Fibroblast of skin of left quadriceps (primary cell): ENCODE measurements around the gene SUGCT.

Experiments used
- DNase-seq, 2 experiments: peaks; one replicate each; pipeline ENCODE4 v3.0.0-alpha.2; 2013; ENCODE audit warnings: low read depth in 2 of 2

SUGCT gene

DNA sequence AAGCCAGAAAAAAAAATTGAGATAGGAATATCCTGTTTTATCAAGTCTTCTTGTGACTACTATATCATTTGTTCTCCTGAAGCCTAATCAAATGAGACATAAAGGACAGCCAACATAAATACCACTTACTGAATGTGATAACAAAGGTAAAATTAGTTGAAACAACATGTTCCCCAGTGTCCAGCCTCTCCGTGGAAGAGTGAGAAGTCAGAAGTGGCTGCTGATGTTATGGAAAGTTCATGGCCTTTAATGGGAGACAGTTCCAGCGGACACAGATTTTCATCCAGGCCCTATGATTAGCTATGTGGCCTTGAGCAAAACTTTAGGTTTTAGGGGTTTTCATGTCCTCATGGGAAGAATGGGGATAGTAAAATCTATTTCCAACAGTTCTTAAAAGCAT lies 724.3 kb downstream of the SUGCT start:
- no peak for DNase-seq

DNA sequence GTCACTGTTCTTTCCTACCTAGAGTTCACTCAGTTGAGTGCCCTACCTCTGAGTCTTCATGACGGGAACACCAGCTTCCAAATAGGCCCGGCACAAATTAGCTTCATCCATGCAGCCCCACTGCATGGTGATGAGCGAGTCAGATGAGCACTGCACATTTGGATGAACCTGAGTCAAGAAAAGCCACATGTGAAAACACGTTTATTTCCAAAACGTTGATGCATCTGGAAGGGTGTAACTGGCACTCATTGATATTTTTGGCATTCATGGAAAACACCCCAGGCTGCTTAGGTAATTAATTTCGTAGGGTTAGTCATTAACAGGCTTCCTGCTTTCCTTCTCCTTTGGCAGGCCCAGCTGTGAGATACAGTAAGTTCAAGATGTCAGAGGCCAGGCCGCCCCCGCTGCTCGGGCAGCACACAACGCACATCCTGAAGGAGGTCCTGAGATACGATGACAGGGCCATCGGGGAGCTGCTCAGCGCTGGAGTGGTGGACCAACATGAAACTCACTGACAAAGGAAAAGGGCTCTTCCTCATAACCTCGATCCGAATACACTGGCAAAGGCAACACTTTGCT lies 725.2 kb downstream of the SUGCT start:
- DNase-seq, result no peak

GRCh38 chr7:40865441-40866233 lies 730.8 kb downstream of the SUGCT start:
- DNase-seq, result no peak

GRCh38 chr7:40866601-40867000 lies 731.8 kb downstream of the SUGCT start:
- no peak for DNase-seq

GRCh38 chr7:40870108-40870507 lies 735.3 kb downstream of the SUGCT start:
- no peak for DNase-seq

DNA sequence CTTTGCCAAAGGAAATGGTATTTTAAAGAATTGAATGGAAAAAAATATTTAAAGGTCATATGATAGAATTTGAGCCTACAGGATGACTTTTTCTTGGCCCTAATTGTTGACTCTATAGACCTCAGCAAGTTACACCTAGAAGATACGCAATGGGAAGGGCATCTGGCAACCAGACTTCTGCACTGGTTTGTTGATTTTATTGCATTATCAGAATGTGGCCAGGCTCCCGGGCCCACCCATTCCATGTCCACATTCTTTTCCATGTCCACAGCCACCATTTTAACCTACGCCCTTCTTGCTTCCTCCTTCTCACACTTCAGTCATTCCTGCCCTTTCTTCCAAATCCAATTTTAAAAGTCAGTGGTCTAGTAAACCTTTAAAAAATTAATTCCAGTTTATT lies 738.4 kb downstream of the SUGCT start:
- no peak for DNase-seq

GRCh38 chr7:40874756-40875155 lies 740.0 kb downstream of the SUGCT start:
- DNase-seq, result no peak

DNA sequence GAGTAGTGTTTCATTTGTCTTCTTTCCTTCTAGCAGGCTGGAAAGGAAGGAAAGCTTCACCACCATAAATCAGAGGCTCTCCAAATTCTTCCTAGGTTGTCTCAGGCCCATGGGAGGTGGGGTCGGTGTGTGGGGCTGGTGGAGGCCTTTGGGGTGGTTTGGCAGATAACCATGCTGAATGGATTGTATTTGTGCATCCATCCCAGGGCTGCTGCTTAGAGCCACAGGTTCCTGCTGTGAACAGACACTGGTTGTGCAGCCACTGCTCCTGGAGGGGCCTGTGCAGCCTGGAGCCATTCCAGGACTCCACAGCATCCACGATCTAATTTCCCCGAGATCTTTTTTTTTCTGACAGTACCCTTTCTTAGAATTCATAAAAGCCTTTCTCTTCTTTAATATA lies 741.8 kb downstream of the SUGCT start:
- no peak for DNase-seq

GRCh38 chr7:40879941-40880543 lies 745.2 kb downstream of the SUGCT start:
- no peak for DNase-seq

DNA sequence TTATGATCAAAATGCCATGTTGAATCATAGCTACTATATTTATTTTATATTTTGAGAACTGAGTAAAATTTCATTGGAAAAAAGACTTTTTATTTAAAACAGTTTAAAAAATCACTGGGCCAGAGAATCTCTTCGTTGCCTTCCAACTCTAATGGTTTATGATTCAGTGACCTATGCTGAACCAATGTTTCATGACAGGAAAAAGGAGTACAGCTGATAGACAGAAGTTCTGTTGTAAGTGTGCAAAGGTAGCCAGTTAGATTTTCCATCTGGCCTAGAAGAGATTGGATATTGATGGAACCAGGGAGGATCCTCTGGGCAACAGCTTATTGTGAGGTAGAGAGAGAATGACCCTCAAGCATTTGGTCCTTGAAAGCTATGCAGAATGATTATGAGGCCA lies 745.8 kb downstream of the SUGCT start:
- no peak for DNase-seq

DNA sequence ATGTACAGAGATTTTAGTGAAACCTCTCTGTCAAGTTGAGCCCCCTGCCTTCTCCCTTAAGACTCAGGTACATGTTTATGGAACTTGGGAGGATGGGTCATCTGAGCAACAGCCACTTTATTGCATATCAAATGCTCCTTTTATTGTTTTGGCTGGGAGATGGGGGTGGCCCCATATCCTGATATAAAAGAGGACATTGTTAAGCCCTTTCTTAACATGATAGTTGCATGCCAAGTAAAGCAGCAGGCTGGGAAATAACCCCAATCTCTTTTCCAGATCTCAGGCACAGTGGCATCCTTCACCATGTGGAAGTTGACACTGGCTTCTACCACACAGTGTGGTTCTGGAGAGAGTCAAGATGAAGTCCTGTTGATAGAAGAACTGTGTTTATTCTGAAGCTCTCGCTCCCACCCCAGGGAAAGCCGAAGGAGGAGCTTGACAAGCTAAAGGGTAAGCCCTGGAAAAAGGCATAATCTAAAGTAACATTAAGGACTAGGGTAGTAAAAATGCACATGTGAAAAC lies 746.7 kb downstream of the SUGCT start:
- no peak for DNase-seq

DNA sequence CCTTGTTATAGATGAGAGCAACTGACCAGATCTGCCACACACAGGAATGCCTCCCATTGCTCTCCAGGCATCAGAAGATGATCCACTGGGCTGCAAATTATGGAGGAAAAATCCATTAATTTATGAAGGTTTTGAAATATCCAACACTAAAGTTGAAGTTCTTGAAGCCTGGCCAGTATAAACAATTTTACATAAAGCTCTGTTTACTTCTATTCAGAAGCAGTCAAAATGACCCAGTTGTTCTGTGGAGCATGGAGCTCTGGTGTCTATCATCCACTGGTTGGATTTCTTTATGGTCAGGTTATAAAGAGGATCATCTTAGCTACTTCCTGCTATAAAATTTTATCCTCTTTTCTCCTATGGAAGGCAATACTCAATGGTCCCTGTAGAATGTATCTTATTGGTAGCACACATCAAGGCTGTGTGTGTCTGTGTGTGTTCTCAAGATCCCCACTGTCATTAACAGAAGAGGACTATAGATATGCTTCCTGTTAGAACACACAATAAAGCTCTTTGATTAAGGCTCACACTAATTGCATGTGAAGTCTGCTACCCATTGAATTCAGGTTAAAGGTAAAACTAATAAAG lies 747.4 kb downstream of the SUGCT start:
- no peak for DNase-seq

DNA sequence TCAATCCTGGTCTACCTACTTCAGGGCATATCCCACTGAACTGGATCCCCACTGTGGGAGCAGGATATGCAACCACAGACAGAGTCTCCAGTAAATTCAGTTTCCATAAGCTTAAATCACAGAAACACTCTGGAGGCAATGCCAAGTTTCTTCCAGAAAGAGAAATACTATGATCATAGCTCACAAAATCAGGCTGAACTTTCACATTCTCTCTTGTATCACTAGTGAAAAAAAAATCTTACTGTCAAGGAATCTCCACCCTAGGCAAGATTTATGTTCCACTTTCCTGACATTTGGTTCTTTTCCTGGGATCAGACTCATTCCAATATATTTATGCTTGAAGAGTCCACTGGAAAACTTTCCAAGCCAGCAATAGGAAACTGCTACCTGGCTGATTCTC lies 749.0 kb downstream of the SUGCT start:
- no peak for DNase-seq

- no peak for DNase-seq
Observed at GRCh38 chr7:40884241-40884640, 749.4 kb downstream of the SUGCT start.

DNA sequence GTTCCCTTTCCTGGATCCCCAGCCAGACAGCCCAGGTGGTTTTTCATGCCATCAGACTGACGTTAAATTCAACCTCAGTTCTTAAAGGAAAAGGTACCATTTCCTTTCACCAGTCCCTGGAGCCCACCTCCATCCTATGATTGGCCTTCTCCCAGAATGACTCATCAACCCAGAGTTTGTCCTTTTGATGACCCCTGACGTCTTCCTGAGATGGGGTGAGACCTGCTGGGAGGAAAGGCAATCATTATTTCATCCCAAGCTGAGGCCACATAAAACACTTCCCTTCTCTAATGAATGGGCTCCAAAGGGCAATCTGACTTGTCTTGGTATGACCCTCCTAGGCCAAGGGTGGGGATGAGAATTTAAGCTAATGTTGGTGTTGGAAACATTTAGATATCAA lies 750.7 kb downstream of the SUGCT start:
- DNase-seq, result no peak

DNA sequence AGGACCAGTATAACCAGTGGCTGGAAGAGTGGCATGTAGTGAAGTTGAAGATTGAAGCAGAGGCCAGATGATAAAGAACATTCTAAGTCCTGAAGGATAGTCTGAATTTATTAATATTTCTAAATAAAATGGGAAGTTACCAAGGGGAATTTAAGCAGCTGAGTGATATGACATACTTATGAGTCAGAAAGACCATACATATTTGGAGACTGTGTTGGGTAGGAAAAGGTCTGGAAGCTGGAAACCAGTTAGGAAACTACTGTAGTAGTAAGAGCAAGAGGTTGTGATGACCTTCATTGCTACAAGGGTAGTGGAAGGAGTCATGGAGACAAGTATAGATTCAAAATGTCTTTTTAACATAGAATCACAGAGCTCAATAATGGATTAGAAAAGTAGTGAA lies 752.3 kb downstream of the SUGCT start:
- DNase-seq, result no peak

GRCh38 chr7:40888499-40888898 lies 753.7 kb downstream of the SUGCT start:
- no peak for DNase-seq

GRCh38 chr7:40889099-40889498 lies 754.3 kb downstream of the SUGCT start:
- DNase-seq, result no peak

- DNase-seq, result no peak
Observed at GRCh38 chr7:40889539-40889938, 754.7 kb downstream of the SUGCT start.

- no peak for DNase-seq
Observed at GRCh38 chr7:40890088-40890692, 755.4 kb downstream of the SUGCT start.

GRCh38 chr7:40891232-40891631 lies 756.4 kb downstream of the SUGCT start:
- DNase-seq, result no peak

DNA sequence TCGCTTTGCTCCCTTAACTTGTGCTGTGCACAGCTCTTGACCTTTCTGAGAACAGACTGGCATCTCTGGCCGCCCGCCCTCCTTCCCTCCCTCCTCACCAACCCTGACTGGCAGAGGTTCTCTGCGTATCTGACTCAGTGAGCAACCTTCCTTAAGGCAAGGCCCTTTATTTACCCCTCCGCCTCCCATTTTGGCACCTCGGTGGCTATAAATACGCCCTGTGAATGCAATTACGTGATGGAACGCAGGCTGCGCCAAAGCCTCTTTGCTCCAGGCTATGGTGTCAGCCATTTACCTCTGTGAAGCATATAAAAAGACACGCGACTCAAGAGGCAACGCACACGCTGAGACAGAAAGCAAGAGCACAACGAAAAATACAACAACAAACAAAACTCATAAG lies 764.3 kb downstream of the SUGCT start:
- no peak for DNase-seq
